Upper lobe of left lung (tissue), 4 donors: ENCODE results near the gene MT4.

Experiments used
- CTCF ChIP-seq, 6 experiments: fragments of 450-650 bp in 4 of 6; fragments of 200-600 bp in 2 of 6; sonication (generic) in 2 of 6; IDR thresholded peaks; one replicate each; pipeline ENCODE4 v1.5.1; 2016 to 2019; ENCODE audit warnings: antibody characterized with exemption in 6 of 6
- EP300 ChIP-seq, 4 donors: sonication (generic); formaldehyde crosslinking; IDR thresholded peaks; one replicate each; pipeline ENCODE4 v1.5.1; 2017; ENCODE audit warnings: antibody characterized with exemption in 4 of 4, control low read depth in 2 of 4
- POLR2A ChIP-seq, 4 donors: fragments of 450-650 bp; IDR thresholded peaks; one replicate each; pipeline ENCODE4 v1.5.1; 2016 to 2017; ENCODE audit warnings: antibody characterized with exemption in 4 of 4, mild to moderate bottlenecking in 2 of 4
- POLR2AphosphoS5 ChIP-seq, 2 donors: sonication (generic); formaldehyde crosslinking; IDR thresholded peaks; one replicate each; pipeline ENCODE4 v1.5.1; 2017; ENCODE audit warnings: antibody characterized with exemption in 2 of 2

- TF ChIP-seq POLR2AphosphoS5 (IDR thresholded peaks at IDR 0.05) (peak; percentile 96 to 97), CTCF (IDR thresholded peaks at IDR 0.05) (peak in 1 of 6 experiments; percentile 4), POLR2A (IDR thresholded peaks at IDR 0.05) (peak; percentile 82 to 93 (median 91)), EP300 (IDR thresholded peaks at IDR 0.05) (peak; percentile 89 to 99 (median 98))
These were observed 43.4 kb downstream of the MT4 start, which contains the start of gene MT2A for GRCh38 chr16:56608043-56608875.
